HG02885 (cell line): ENCODE results near the gene RALGPS2.
"Not testable (repeated sequence)": the region's sequence is repeated elsewhere in the genome, so short reads cannot be mapped to it uniquely, and the experiment has no call there.

Experiments used
- ATAC-seq: cut with Tn5 transposase; IDR thresholded peaks from one replicate; pipeline ENCODE4 v1.9.1; 2021; ENCODE audit warnings: mild to moderate bottlenecking; ENCODE audit not compliant: unreplicated experiment, poor library complexity

Gene RALGPS2

DNA sequence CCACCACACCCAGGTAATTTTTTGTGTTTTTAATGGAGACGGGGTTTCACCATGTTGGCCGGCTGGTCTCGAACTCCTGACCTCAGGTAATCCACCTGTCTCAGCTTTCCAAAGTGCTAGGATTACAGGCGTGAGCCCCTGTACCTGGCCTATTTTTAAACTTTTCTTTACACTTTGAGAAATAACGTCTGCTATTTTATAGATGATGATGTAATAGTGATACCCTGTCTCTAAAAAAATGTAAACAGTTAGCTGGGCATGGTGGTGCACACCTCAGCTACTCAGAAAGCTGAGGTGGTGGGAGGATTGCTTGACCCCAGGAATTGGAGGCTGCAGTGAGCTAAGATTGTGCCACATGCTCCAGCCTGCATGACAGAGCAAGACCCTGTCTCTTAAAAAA lies 47.9 kb downstream of the RALGPS2 start:
- no peak for ATAC-seq

DNA sequence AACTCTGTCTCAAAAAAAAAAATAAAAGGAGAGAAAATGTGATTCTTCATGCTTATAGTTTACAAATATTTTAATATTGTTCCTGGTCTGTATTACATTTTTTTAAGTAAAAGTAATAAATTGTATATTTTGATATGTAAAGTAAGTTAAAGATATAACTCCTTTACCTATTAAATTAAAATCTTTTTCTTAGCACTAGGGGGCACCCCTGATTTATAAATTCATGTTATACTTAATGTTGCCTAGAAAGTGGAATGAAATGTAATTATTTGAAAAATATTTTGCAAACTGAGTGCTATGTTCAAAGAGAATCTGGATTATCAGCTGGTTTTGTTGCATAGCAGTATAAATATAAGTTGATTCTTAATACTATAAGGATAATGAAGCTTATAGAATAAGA lies 49.2 kb downstream of the RALGPS2 start:
- no peak for ATAC-seq

GRCh38 chr1:178776553-178776952 lies 51.5 kb downstream of the RALGPS2 start:
- no peak for ATAC-seq

DNA sequence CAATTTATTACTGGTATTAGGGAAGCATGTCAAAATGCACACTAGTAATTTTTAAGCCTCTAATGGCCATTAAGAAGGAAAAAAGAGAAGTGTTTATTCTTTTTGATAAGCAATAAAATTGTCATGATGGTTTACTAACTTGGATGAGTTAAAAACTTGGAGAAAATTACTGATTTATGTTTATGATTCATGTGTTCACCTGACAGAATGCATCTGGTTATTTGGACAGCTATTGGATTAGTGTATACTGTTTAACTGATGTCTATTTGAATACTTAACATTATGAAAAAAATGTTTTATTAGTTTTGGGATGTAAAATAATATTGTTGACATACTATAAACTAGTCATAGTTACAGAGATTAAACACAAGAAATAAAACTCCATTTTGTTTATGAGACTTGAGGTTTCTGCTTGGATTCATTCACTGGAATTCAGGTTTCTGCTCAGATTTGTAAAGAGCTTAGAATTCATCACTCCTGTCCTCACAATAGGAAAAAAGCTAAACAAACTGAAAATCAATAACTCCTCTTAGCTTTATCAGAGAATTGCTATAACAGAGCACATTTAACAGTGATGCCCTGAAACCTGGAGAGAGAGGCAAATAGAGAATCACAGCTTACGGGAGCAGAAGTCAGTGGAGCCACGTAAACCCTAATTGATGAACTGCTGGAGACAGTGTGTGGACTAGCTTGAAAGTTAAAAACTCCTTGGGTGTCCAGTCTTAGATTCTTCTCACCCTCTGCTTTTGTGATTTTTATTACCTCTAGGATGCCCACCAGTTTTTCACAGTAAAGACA lies 56.7 kb downstream of the RALGPS2 start:
- ATAC-seq = no peak

DNA sequence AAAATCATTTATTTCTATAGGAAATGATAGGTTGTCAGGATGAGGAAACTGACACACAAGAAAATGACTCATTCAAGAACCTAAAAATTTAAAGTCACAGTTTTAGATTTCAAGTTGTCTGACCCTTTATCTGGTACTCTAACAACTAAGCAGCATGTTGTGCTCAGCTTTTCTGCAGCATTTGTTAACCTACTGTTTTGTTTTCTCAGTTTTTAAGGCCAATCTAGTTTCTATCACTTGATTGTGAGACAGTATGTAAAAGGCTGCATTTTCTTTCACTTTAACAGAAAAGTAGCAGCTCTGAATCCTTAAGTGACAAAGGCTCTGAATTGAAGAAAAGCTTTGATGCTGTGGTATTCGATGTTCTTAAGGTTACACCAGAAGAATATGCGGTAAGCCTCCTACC lies 59.1 kb downstream of the RALGPS2 start:
- ATAC-seq = no peak

DNA sequence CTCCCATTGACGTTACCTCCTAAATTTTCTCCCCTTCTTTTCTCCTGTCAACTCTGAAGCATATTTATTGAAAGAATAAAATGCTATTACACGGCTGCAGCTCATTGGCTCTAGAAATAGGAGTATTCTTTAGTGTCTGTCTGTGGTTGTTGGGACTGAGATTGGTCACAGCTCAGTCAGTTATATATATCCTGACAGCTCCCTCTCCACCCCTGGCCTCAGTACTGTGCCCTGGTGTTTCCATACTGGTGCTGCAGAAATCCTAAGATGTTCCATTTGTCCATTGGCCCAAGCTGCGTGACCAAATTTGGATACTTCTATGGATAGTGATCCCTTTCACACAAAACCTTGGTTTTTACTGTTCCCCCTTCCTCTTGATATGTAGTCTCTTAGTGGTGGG lies 67.3 kb downstream of the RALGPS2 start:
- no peak for ATAC-seq

GRCh38 chr1:178796013-178796412 lies 71.0 kb downstream of the RALGPS2 start:
- ATAC-seq = no peak

- no peak for ATAC-seq
Observed at GRCh38 chr1:178797590-178797989, 72.5 kb downstream of the RALGPS2 start.

- ATAC-seq = no peak
Observed at GRCh38 chr1:178798232-178798861, 73.3 kb downstream of the RALGPS2 start.

DNA sequence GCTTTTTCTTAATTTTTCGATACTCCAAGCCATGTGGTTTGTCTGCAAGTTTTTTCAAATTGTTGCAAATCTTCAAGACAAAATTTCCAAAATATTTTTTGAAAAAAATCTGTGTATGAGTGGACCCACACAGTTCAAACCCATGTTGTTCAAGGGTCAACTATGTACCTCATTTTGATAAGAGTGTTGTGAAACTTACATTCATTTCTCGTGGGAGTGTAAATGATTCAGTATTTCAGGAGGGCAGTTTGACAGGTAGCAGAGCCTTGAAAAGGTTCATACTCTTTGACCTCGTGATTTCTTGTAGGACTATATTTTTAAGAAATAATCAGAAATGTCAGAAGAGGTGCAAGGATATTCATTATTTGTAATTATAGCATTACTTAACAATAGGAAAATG lies 77.8 kb downstream of the RALGPS2 start:
- ATAC-seq = no peak

DNA sequence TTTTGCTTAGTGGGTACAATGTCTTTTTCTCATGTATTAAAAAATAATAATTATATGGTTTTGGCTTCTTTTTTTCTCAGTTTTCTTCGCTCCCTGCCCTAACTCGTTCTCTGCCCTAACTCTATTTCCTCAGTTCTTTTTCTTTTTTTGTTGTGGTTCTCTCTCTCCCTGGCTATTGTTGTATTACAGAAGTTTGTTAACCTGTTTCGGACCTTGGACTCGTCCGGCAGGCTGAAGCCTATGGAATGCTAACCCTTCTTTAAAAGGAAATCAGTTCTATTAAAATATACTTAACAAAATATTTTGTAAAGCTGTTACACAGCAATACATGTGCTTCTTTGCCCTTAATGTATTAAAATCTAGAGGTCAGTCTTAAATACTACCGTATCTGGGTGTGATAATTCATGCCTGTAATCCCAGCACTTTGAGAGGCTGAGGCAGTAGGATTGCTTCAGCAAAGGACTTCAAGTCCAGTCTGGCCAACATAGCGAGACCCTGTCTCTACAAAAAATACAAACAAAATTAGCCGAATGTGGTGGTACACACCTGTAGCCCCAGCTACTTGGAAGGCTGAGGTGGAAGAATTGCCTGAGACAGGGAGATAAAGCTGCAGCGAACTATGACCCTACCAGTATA lies 81.7 kb downstream of the RALGPS2 start:
- ATAC-seq = no peak

DNA sequence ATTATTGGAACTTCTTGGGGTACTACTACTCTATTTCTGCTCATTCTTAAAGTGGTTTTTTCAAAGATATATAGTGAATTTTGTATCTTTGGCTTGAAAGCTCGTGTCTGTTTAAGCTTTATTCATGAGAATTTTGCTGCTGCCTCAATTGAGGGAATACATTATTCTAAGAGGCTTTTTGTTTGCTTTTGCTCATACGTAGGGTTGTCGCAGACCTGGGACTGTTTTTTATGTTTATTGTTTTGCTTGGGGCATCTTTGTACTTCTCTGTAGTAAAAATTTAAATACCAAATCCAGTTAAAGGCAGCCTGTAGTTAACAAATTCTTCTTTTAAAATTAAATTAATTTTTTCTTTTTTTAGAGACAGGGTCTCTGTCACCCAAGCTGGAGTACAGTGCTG lies 83.5 kb downstream of the RALGPS2 start:
- ATAC-seq = no peak

DNA sequence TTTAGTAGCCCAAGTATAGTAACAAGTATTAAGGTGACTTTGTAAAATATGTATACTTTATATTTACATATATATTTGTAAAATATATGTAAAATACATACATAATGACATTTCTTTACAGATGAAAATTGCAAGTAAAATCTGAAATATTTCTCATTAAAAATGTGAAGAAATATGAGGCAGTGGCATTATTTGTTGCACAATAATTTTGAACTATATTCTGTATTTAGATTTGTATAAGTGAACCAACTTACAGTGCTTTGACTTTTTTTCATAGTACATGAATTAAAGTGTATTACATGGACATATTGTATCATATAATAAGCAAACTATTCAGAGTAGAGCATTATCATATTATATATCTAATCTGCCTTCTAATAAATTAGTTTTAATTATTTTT lies 85.5 kb downstream of the RALGPS2 start:
- ATAC-seq = no peak

DNA sequence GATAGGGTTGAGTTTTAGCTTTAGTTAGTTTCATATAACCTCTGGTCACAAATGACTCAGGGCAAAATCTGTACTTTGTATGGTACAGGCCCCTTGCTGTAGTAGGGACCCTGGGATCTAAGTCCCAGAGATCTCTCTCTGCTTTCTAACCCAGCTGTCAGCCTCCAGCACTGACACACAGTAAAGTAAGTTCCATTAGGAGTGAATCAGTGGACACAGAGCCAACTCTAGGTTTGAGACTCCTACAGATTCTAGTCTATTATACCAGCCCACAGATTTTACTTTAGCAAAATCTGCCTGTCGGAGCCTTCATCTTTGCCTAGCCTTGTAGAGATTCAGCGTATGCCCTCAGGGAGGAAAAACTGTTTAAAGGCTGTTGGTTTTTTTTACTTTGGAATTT lies 93.4 kb downstream of the RALGPS2 start:
- no peak for ATAC-seq

- ATAC-seq = no peak
Observed at GRCh38 chr1:178819123-178819522, 94.1 kb downstream of the RALGPS2 start.

- ATAC-seq = no peak
Observed at GRCh38 chr1:178821134-178821866, 96.3 kb downstream of the RALGPS2 start.

GRCh38 chr1:178825167-178825566 lies 100.1 kb downstream of the RALGPS2 start:
- no peak for ATAC-seq

DNA sequence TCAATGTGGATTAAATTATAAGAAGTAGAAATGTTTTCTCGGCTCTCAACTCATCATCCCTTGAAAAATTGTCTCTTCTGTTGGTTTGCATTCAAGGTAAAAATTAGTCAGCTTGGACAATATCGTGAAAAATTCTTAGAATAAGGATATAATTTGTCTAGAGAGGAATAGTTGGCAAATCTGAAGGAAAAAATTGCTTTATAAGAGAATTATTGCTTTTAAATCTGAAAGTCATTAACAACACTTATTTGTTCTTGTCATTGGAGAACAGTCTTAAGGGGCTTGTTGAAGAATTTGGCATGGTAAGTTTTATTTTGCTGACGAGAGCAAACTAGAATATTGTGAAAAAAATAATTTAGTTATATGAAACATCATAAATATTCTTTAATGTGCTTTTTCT lies 119.4 kb downstream of the RALGPS2 start:
- ATAC-seq = no peak

GRCh38 chr1:178846306-178846705 lies 121.3 kb downstream of the RALGPS2 start:
- ATAC-seq = no peak

DNA sequence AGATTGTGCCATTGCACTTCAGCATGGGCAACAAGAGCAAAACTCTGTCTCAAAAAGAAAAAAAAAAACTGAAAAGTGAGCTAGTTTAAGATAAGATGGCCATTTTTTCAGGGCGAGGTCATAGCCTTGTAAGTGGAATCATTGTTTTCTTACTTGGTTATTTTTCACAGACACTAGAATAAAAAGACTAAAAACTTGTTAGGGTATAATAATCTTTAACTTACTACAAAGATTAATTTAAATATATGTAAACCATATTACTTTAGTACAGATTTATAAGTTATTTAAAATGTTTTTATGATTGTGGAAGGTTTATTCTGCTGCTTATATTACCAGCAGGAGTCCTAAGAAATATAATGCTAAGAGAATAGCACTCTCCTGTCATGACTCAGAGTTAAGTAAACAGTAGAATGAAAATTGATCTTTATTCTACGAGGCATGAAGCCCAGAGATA lies 122.4 kb downstream of the RALGPS2 start:
- ATAC-seq = no peak

- not testable (repeated sequence) for ATAC-seq
Observed at GRCh38 chr1:178847919-178848318, 122.9 kb downstream of the RALGPS2 start.
